GM19099 (cell line): Measurements from ENCODE around the gene GPX5.

ENCODE experiments used
- POLR2A ChIP-seq: IDR thresholded peaks from 3 replicates; pipeline ENCODE4 v1.6.1; 2011; ENCODE audit warnings: low read depth; ENCODE audit not compliant: insufficient read length; ENCODE audit errors: extremely low read depth

The GPX5 gene

GRCh38 chr6:28543651-28544610 lies 18.2 kb downstream of the GPX5 start:
- no peak for TF ChIP-seq POLR2A

- no peak for TF ChIP-seq POLR2A
Measured at GRCh38 chr6:28545955-28546354, 20.3 kb downstream of the GPX5 start.

GRCh38 chr6:28551891-28552666 lies 26.4 kb downstream of the GPX5 start:
- no peak for TF ChIP-seq POLR2A

- TF ChIP-seq POLR2A: no peak
Measured at GRCh38 chr6:28553384-28553985, 27.8 kb downstream of the GPX5 start.

- TF ChIP-seq POLR2A: no peak
Measured at GRCh38 chr6:28553986-28554881, 28.6 kb downstream of the GPX5 start.

GRCh38 chr6:28555136-28555535 lies 29.5 kb downstream of the GPX5 start:
- TF ChIP-seq POLR2A: no peak

GRCh38 chr6:28558629-28559028 lies 32.9 kb downstream of the GPX5 start:
- no peak for TF ChIP-seq POLR2A

GRCh38 chr6:28563430-28564095 lies 37.9 kb downstream of the GPX5 start:
- TF ChIP-seq POLR2A: no peak

- TF ChIP-seq POLR2A: no peak
Measured at GRCh38 chr6:28565823-28566526, 40.3 kb downstream of the GPX5 start.

- no peak for TF ChIP-seq POLR2A
Measured at GRCh38 chr6:28566527-28567252, 41.0 kb downstream of the GPX5 start.

GRCh38 chr6:28567506-28567905 lies 41.8 kb downstream of the GPX5 start:
- no peak for TF ChIP-seq POLR2A

- TF ChIP-seq POLR2A: no peak
Measured at GRCh38 chr6:28568515-28569108, 42.9 kb downstream of the GPX5 start.
